RWPE1 (cell line): Measurements from ENCODE around the gene PPP1R27.

Source experiments
- CTCF ChIA-PET: fragments of 350-600 bp; sonication (Branson Sonifier 250); formaldehyde crosslinking; extraction: SDS; loops from one replicate; lab custom pipeline; 2021; lab: Yijun Ruan, JAX
- POLR2A ChIA-PET: fragments of 400-600 bp; formaldehyde crosslinking; extraction: SDS; loops from one replicate; lab custom pipeline; 2020; ENCODE audit warnings: antibody characterized with exemption; ENCODE audit not compliant: low non-redundant PET; lab: Yijun Ruan, JAX
- DNase-seq: peaks from one replicate; pipeline ENCODE4 v3.0.0; 2012; ENCODE audit warnings: low spot score
- H3K27ac ChIP-seq: fragments of 450-650 bp; 2 replicates; pipeline ENCODE4 v1.5.1; 2017
- CTCF ChIP-seq: fragments of 450-650 bp; conservative IDR thresholded peaks from 2 replicates; pipeline ENCODE4 v1.5.1; 2017; ENCODE audit warnings: low read depth, mild to moderate bottlenecking

Gene PPP1R27

GRCh38 chr17:81845881-81846742 lies 11.3 kb upstream of the PPP1R27 start:
- ChIA-PET CTCF (interaction anchor here (0.6 kb wide), 1 partner anchor 12 kb away, joined by 3 read pairs; no protein-coding TSS in a partner anchor), POLR2A (no interaction called here)
- no peak for TF ChIP-seq CTCF
- H3K27ac ChIP-seq: peak overlapping the region; percentile 100
- DNase-seq: no peak

- CTCF ChIA-PET: no interaction called here
- no peak for DNase-seq
- no peak for TF ChIP-seq CTCF
- POLR2A ChIA-PET: no interaction called here
- peak overlapping the region; percentile 100 for H3K27ac ChIP-seq
Measured at GRCh38 chr17:81845361-81845760, 10.5 kb upstream of the PPP1R27 start.

GRCh38 chr17:81844887-81845286 lies 10.0 kb upstream of the PPP1R27 start:
- CTCF ChIA-PET: no interaction called here
- DNase-seq: no peak
- H3K27ac ChIP-seq: peak overlapping the region; percentile 100
- TF ChIP-seq CTCF: no peak
- POLR2A ChIA-PET: no interaction called here

- POLR2A ChIA-PET: interaction anchor here (0.6 kb wide), 1 partner anchor 109 kb away, joined by 5 read pairs; no protein-coding TSS in a partner anchor
- H3K27ac ChIP-seq: peak overlapping the region; percentile 100
- CTCF ChIA-PET: interaction anchor here (0.6 kb wide), 1 partner anchor 138 kb away, joined by 4 read pairs; no protein-coding TSS in a partner anchor
- no peak for DNase-seq
- no peak for TF ChIP-seq CTCF
Measured at GRCh38 chr17:81844327-81844851, 9.5 kb upstream of the PPP1R27 start.

GRCh38 chr17:81843713-81844326 lies 9.0 kb upstream of the PPP1R27 start:
- ChIA-PET CTCF (interaction anchor here (0.6 kb wide), 1 partner anchor 137 kb away, joined by 4 read pairs; no protein-coding TSS in a partner anchor), POLR2A (interaction anchor here (0.6 kb wide), 1 partner anchor 110 kb away, joined by 5 read pairs; no protein-coding TSS in a partner anchor)
- TF ChIP-seq CTCF: no peak
- peak overlapping the region; percentile 100 for H3K27ac ChIP-seq
- DNase-seq: no peak

GRCh38 chr17:81842725-81843504 lies 8.1 kb upstream of the PPP1R27 start:
- ChIA-PET CTCF (interaction anchor here (0.6 kb wide), 1 partner anchor 38 kb away, joined by 3 read pairs; no protein-coding TSS in a partner anchor), POLR2A (interaction anchor here (0.5 to 0.6 kb wide), 2 partner anchors 9 to 16 kb away, joined by 3 to 4 read pairs; no protein-coding TSS in a partner anchor)

More at GRCh38 chr17:81842725-81843504, 8.1 kb upstream of the PPP1R27 start:
- peak; percentile 55 for DNase-seq
- no peak for TF ChIP-seq CTCF
- H3K27ac ChIP-seq: peak overlapping the region; percentile 100
